ENCODE data around the gene SLC15A2. TPM values are rescaled to one million over a fixed set of nuclear protein-coding genes. Genes with fewer than 3 reads are reported as not detected.
"Not testable (repeated sequence)": the region's sequence is repeated elsewhere in the genome, so short reads cannot be mapped to it uniquely, and the experiment has no call there.

SLC15A2 gene, protein sequence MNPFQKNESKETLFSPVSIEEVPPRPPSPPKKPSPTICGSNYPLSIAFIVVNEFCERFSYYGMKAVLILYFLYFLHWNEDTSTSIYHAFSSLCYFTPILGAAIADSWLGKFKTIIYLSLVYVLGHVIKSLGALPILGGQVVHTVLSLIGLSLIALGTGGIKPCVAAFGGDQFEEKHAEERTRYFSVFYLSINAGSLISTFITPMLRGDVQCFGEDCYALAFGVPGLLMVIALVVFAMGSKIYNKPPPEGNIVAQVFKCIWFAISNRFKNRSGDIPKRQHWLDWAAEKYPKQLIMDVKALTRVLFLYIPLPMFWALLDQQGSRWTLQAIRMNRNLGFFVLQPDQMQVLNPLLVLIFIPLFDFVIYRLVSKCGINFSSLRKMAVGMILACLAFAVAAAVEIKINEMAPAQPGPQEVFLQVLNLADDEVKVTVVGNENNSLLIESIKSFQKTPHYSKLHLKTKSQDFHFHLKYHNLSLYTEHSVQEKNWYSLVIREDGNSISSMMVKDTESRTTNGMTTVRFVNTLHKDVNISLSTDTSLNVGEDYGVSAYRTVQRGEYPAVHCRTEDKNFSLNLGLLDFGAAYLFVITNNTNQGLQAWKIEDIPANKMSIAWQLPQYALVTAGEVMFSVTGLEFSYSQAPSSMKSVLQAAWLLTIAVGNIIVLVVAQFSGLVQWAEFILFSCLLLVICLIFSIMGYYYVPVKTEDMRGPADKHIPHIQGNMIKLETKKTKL
- 1 to 10 TPM in 3 of 4 donors, under 1 TPM in 1; 0.77 to 9.3 (median 4.0) TPM for total RNA-seq

GRCh38 chr3:121894301-121894990 lies at the start of gene SLC15A2:
Gene SLC15A2 (plus strand): TSS chr3:121894401. CDS start chr3:121894477, 76 bp downstream.
- Histone ChIP-seq H3K9me3 (no peaks in the 10 kb centered on the region), H3K27me3 (no peaks in the 10 kb centered on the region), H3K27ac (no peak within 1 kb of the TSS), H3K4me1 (no peaks in the 10 kb centered on the region), H3K36me3 (no peaks in the 10 kb centered on the region), H3K4me3 (no peak within 1 kb of the TSS)
- intact Hi-C loops (cut with DNase I; ENCODE audit: low total_unique reads), result no loop called here
- DNase-seq, result no peak
- no peak for TF ChIP-seq POLR2A (IDR thresholded peaks at IDR 0.05)
- TF ChIP-seq, protein P1, sequence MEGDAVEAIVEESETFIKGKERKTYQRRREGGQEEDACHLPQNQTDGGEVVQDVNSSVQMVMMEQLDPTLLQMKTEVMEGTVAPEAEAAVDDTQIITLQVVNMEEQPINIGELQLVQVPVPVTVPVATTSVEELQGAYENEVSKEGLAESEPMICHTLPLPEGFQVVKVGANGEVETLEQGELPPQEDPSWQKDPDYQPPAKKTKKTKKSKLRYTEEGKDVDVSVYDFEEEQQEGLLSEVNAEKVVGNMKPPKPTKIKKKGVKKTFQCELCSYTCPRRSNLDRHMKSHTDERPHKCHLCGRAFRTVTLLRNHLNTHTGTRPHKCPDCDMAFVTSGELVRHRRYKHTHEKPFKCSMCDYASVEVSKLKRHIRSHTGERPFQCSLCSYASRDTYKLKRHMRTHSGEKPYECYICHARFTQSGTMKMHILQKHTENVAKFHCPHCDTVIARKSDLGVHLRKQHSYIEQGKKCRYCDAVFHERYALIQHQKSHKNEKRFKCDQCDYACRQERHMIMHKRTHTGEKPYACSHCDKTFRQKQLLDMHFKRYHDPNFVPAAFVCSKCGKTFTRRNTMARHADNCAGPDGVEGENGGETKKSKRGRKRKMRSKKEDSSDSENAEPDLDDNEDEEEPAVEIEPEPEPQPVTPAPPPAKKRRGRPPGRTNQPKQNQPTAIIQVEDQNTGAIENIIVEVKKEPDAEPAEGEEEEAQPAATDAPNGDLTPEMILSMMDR (IDR thresholded peaks at IDR 0.05), result no peak

GRCh38 chr3:121844892-121845291 lies 49.3 kb upstream of the SLC15A2 start:
- TF ChIP-seq POLR2A (IDR thresholded peaks at IDR 0.05), result no peak
- TF ChIP-seq, protein P1 (IDR thresholded peaks at IDR 0.05), result no peak
- intact Hi-C loops (cut with DNase I; ENCODE audit: low total_unique reads), result no loop called here
- Histone ChIP-seq H3K36me3 (peaks cover 0 to 3% of the 10 kb centered on the region in 2 donors), H3K27ac (no peak overlapping the region), H3K27me3 (no peaks in the 10 kb centered on the region), H3K4me1 (no peaks in the 10 kb centered on the region), H3K9me3 (no peaks in the 10 kb centered on the region), H3K4me3 (no peak overlapping the region)
- no peak for DNase-seq

DNA sequence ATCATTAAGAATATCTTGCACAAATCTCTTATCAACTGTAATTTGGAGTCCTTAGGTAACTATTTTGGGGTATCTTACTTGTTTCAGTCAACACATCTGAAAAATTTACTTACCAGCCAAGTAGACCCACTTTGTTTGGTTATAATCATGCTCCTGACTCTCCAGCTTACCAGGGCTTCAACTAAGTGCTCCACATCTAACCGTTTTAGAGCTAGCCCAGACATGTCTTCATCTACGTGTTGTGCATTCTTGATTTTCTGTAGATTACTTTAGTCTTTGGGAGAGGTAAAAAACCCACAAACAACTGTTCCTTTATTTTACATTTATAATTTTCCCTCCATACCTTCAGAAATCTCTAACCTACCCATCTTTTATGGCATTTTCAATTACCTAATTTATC lies 41.9 kb upstream of the SLC15A2 start:
- no peak for DNase-seq
- intact Hi-C loops (cut with DNase I; ENCODE audit: low total_unique reads), result no loop called here

GRCh38 chr3:121855555-121855954 lies 38.6 kb upstream of the SLC15A2 start:
- TF ChIP-seq POLR2A (IDR thresholded peaks at IDR 0.05), result no peak
- TF ChIP-seq, protein P1 (IDR thresholded peaks at IDR 0.05), result no peak
- Histone ChIP-seq H3K27me3 (no peaks in the 10 kb centered on the region), H3K4me1 (no peaks in the 10 kb centered on the region), H3K9me3 (no peaks in the 10 kb centered on the region), H3K36me3 (no peaks in the 10 kb centered on the region), H3K27ac (no peak overlapping the region), H3K4me3 (no peak overlapping the region)
- no peak for DNase-seq
- intact Hi-C loops (cut with DNase I; ENCODE audit: low total_unique reads), result no loop called here

More for the DNA sequence above, 41.9 kb upstream of the SLC15A2 start:
- H3K9me3 ChIP-seq, result no peaks in the 10 kb centered on the region
- no peaks in the 10 kb centered on the region for H3K36me3 ChIP-seq
- no peaks in the 10 kb centered on the region for H3K27me3 ChIP-seq
- H3K4me1 ChIP-seq, result no peaks in the 10 kb centered on the region
- TF ChIP-seq, protein P1 (IDR thresholded peaks at IDR 0.05), result no peak
- no peak for TF ChIP-seq POLR2A (IDR thresholded peaks at IDR 0.05)
- H3K27ac ChIP-seq, result no peak overlapping the region
- no peak overlapping the region for H3K4me3 ChIP-seq

- H3K36me3 ChIP-seq; H3K4me3 ChIP-seq; H3K27ac ChIP-seq; intact Hi-C loops (cut with DNase I; ENCODE audit: low total_unique reads); DNase-seq; H3K9me3 ChIP-seq; H3K4me1 ChIP-seq; H3K27me3 ChIP-seq: not testable (repeated sequence)
Measured at GRCh38 chr3:121857778-121858177, 36.4 kb upstream of the SLC15A2 start.

- H3K4me1 ChIP-seq; H3K27ac ChIP-seq; H3K4me3 ChIP-seq; intact Hi-C loops (cut with DNase I; ENCODE audit: low total_unique reads); H3K9me3 ChIP-seq; H3K36me3 ChIP-seq; H3K27me3 ChIP-seq; DNase-seq: not testable (repeated sequence)
Measured at GRCh38 chr3:121863247-121863646, 31.0 kb upstream of the SLC15A2 start.

All from uterus (tissue), 4 donors.